WTC11 (cell line): ENCODE data around the gene ASTN1. TPM values are rescaled to one million over a fixed set of nuclear protein-coding genes. Genes with fewer than 3 reads are reported as not detected.

Experiments
- ATAC-seq: fragments of 200-7000 bp; cut with Tn5 transposase; 2 replicates; pipeline ENCODE4 v1.10.0; 2021; ENCODE audit warnings: mild to moderate bottlenecking, moderate library complexity
- CTCF ChIA-PET: fragments of 300-600 bp; sonication (Branson Sonifier 250); formaldehyde crosslinking; loops from one replicate; lab custom pipeline; 2021; ENCODE audit warnings: antibody characterized with exemption; lab: Charles Lee
- POLR2A ChIA-PET: fragments of 350-600 bp; sonication (Branson Sonifier 250); formaldehyde crosslinking; loops from one replicate; lab custom pipeline; 2021; ENCODE audit warnings: antibody characterized with exemption; lab: Charles Lee
- DNase-seq: peaks from one replicate; pipeline ENCODE4 v3.0.0; 2021; ENCODE audit warnings: low spot score
- H3K27ac Mint-ChIP-seq: 2 replicates; pipeline ENCODE4 v1.8.0; 2021; ENCODE audit warnings: mixed read lengths
- H3K27me3 Mint-ChIP-seq: 2 replicates; pipeline ENCODE4 v1.8.0; 2021; ENCODE audit warnings: low read depth, mild to moderate bottlenecking, moderate library complexity, mixed read lengths
- H3K36me3 Mint-ChIP-seq: 2 replicates; pipeline ENCODE4 v1.8.0; 2021; ENCODE audit warnings: mixed read lengths
- H3K4me1 Mint-ChIP-seq: 2 replicates; pipeline ENCODE4 v1.8.0; 2022; ENCODE audit warnings: mixed read lengths
- H3K4me3 Mint-ChIP-seq: 2 replicates; pipeline ENCODE4 v1.8.0; 2021; ENCODE audit warnings: mild to moderate bottlenecking, moderate library complexity, mixed read lengths
- H3K9me3 Mint-ChIP-seq: 2 replicates; pipeline ENCODE4 v1.8.0; 2021; ENCODE audit warnings: mixed read lengths
- ATF6 ChIP-seq: sonication (generic); formaldehyde crosslinking; IDR thresholded peaks from 2 replicates; pipeline ENCODE4 v1.8.1; 2023; ENCODE audit warnings: mild to moderate bottlenecking, missing genetic modification reagents
- CREB1 ChIP-seq: sonication (generic); formaldehyde crosslinking; IDR thresholded peaks from 2 replicates; pipeline ENCODE4 v1.8.0; 2023; ENCODE audit warnings: mild to moderate bottlenecking, missing genetic modification reagents
- CREM ChIP-seq: sonication (generic); formaldehyde crosslinking; IDR thresholded peaks from 2 replicates; pipeline ENCODE4 v1.8.1; 2022; ENCODE audit warnings: mild to moderate bottlenecking, missing genetic modification reagents, moderate library complexity
- EMX1 ChIP-seq: fragments of 250-450 bp; sonication (Bioruptor Pico); IDR thresholded peaks from 2 replicates; pipeline ENCODE4 v1.8.0; 2021; ENCODE audit warnings: mild to moderate bottlenecking
- ETV6 ChIP-seq: sonication (generic); formaldehyde crosslinking; IDR thresholded peaks from 2 replicates; pipeline ENCODE4 v1.8.1; 2022; ENCODE audit warnings: mild to moderate bottlenecking, missing genetic modification reagents
- HMGA2 ChIP-seq: fragments of 250-450 bp; sonication (Bioruptor Pico); IDR thresholded peaks from 2 replicates; pipeline ENCODE4 v1.4.0; 2021; ENCODE audit warnings: mild to moderate bottlenecking, moderate library complexity
- JUN ChIP-seq: sonication (generic); formaldehyde crosslinking; IDR thresholded peaks from 2 replicates; pipeline ENCODE4 v1.8.0; 2023; ENCODE audit warnings: mild to moderate bottlenecking, missing genetic modification reagents
- NR2C2 ChIP-seq: sonication (generic); formaldehyde crosslinking; IDR thresholded peaks from 2 replicates; pipeline ENCODE4 v1.8.0; 2022; ENCODE audit warnings: mild to moderate bottlenecking, missing genetic modification reagents
- NR3C1 ChIP-seq: sonication (generic); formaldehyde crosslinking; conservative IDR thresholded peaks from 2 replicates; pipeline ENCODE4 v1.8.1; 2023; ENCODE audit warnings: low read depth, mild to moderate bottlenecking, missing genetic modification reagents
- PRRX2 ChIP-seq: fragments of 250-450 bp; sonication (Bioruptor Pico); IDR thresholded peaks from 2 replicates; pipeline ENCODE4 v1.8.0; 2021; ENCODE audit warnings: mild to moderate bottlenecking
- STAT6 ChIP-seq: sonication (generic); formaldehyde crosslinking; conservative IDR thresholded peaks from 2 replicates; pipeline ENCODE4 v1.8.1; 2023; ENCODE audit warnings: mild to moderate bottlenecking, low read depth, missing genetic modification reagents, moderate library complexity
- USF1 ChIP-seq: sonication (generic); formaldehyde crosslinking; IDR thresholded peaks from 2 replicates; pipeline ENCODE4 v1.8.0; 2022; ENCODE audit warnings: mild to moderate bottlenecking, missing genetic modification reagents
- ZNF317 ChIP-seq: sonication (generic); formaldehyde crosslinking; IDR thresholded peaks from 2 replicates; pipeline ENCODE4 v1.8.1; 2023; ENCODE audit warnings: low read depth, mild to moderate bottlenecking, moderate library complexity, missing genetic modification reagents, borderline replicate concordance
- ZNF416 ChIP-seq: fragments of 250-450 bp; sonication (Bioruptor Pico); IDR thresholded peaks from 2 replicates; pipeline ENCODE4 v1.9.0; 2021; ENCODE audit warnings: mild to moderate bottlenecking, inconsistent platforms
- total RNA-seq: library from RNA; stranded (reverse); gene quantifications from 3 replicates; pipeline ENCODE4 v1.2.3, GENCODE V29; 2021
- TF ChIP-seq, protein P1 (sequence below): sonication (generic); formaldehyde crosslinking; IDR thresholded peaks from 2 replicates; pipeline ENCODE4 v1.8.1; 2022; ENCODE audit warnings: missing genetic modification reagents, borderline replicate concordance
- TF ChIP-seq, protein P2 (sequence below): fragments of 250-450 bp; sonication (Bioruptor Pico); IDR thresholded peaks from 2 replicates; pipeline ENCODE4 v1.9.0; 2021; ENCODE audit warnings: mild to moderate bottlenecking
- TF ChIP-seq, protein P3 (sequence below): fragments of 250-450 bp; sonication (Bioruptor Pico); IDR thresholded peaks from 2 replicates; pipeline ENCODE4 v1.9.0; 2021; ENCODE audit warnings: mild to moderate bottlenecking, borderline replicate concordance

ASTN1 gene
- total RNA-seq, 1 experiment from 2014 or later = 3.4 TPM

GRCh38 chr1:176841238-176841637 lies 323.3 kb downstream of the ASTN1 start (continued):
- TF ChIP-seq, protein P1, sequence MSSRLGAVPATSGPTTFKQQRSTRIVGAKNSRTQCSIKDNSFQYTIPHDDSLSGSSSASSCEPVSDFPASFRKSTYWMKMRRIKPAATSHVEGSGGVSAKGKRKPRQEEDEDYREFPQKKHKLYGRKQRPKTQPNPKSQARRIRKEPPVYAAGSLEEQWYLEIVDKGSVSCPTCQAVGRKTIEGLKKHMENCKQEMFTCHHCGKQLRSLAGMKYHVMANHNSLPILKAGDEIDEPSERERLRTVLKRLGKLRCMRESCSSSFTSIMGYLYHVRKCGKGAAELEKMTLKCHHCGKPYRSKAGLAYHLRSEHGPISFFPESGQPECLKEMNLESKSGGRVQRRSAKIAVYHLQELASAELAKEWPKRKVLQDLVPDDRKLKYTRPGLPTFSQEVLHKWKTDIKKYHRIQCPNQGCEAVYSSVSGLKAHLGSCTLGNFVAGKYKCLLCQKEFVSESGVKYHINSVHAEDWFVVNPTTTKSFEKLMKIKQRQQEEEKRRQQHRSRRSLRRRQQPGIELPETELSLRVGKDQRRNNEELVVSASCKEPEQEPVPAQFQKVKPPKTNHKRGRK (CRISPR knock-in tag) = no peak
- TF ChIP-seq USF1 (CRISPR knock-in tag) = no peak

DNA sequence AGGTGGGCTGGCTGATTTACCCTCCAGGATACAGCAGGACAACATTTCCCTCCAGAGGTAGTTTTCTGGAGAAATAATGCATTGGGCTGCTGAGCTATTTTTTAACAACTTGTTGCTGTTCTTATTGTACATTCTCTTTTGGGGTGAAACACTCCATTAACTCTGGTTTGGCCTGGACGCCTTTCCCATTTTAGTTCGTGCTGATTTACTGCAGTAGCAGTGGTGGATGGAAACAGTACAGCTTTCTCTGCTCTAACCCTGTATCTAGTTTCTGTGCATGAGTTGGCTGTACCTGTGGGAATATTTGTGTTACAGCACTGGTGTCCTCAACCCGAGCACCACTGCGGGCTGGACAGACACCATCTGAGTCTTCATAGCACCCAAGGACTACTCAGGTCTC lies 325.3 kb downstream of the ASTN1 start:
- H3K36me3 Mint-ChIP-seq = no peaks in the 10 kb centered on the region
- H3K27ac Mint-ChIP-seq = no peak overlapping the region
- H3K9me3 Mint-ChIP-seq = no peaks in the 10 kb centered on the region
- TF ChIP-seq ZNF317 (CRISPR knock-in tag) (no peak), EMX1 (CRISPR knock-in tag) (no peak), ATF6 (CRISPR knock-in tag) (no peak), NR2C2 (CRISPR knock-in tag) (no peak), CREM (no peak), HMGA2 (CRISPR knock-in tag) (no peak), ETV6 (CRISPR knock-in tag) (no peak)
- TF ChIP-seq, protein P1 (CRISPR knock-in tag) = no peak
- TF ChIP-seq, protein P2, sequence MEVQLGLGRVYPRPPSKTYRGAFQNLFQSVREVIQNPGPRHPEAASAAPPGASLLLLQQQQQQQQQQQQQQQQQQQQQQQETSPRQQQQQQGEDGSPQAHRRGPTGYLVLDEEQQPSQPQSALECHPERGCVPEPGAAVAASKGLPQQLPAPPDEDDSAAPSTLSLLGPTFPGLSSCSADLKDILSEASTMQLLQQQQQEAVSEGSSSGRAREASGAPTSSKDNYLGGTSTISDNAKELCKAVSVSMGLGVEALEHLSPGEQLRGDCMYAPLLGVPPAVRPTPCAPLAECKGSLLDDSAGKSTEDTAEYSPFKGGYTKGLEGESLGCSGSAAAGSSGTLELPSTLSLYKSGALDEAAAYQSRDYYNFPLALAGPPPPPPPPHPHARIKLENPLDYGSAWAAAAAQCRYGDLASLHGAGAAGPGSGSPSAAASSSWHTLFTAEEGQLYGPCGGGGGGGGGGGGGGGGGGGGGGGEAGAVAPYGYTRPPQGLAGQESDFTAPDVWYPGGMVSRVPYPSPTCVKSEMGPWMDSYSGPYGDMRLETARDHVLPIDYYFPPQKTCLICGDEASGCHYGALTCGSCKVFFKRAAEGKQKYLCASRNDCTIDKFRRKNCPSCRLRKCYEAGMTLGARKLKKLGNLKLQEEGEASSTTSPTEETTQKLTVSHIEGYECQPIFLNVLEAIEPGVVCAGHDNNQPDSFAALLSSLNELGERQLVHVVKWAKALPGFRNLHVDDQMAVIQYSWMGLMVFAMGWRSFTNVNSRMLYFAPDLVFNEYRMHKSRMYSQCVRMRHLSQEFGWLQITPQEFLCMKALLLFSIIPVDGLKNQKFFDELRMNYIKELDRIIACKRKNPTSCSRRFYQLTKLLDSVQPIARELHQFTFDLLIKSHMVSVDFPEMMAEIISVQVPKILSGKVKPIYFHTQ (CRISPR knock-in tag) = no peak
- no peak for DNase-seq
- no peaks in the 10 kb centered on the region for H3K27me3 Mint-ChIP-seq
- no peak for ATAC-seq
- ChIA-PET CTCF (no interaction called here), POLR2A (no interaction called here)
- H3K4me1 Mint-ChIP-seq = peaks cover 9% of the 10 kb centered on the region
- no peak overlapping the region for H3K4me3 Mint-ChIP-seq

- H3K27me3 Mint-ChIP-seq = no peaks in the 10 kb centered on the region
- no peak overlapping the region for H3K4me3 Mint-ChIP-seq
- POLR2A ChIA-PET = no interaction called here
- ATAC-seq (no peak), DNase-seq (no peak)
- peaks cover 7% of the 10 kb centered on the region for H3K4me1 Mint-ChIP-seq
- CTCF ChIA-PET = no interaction called here
- no peaks in the 10 kb centered on the region for H3K36me3 Mint-ChIP-seq
- H3K9me3 Mint-ChIP-seq = no peaks in the 10 kb centered on the region
- no peak overlapping the region for H3K27ac Mint-ChIP-seq
- TF ChIP-seq CREB1 (CRISPR knock-in tag) (no peak), ZNF416 (no peak), STAT6 (CRISPR knock-in tag) (no peak), NR3C1 (CRISPR knock-in tag) (no peak), PRRX2 (no peak), JUN (CRISPR knock-in tag) (no peak)
- TF ChIP-seq, protein P3, sequence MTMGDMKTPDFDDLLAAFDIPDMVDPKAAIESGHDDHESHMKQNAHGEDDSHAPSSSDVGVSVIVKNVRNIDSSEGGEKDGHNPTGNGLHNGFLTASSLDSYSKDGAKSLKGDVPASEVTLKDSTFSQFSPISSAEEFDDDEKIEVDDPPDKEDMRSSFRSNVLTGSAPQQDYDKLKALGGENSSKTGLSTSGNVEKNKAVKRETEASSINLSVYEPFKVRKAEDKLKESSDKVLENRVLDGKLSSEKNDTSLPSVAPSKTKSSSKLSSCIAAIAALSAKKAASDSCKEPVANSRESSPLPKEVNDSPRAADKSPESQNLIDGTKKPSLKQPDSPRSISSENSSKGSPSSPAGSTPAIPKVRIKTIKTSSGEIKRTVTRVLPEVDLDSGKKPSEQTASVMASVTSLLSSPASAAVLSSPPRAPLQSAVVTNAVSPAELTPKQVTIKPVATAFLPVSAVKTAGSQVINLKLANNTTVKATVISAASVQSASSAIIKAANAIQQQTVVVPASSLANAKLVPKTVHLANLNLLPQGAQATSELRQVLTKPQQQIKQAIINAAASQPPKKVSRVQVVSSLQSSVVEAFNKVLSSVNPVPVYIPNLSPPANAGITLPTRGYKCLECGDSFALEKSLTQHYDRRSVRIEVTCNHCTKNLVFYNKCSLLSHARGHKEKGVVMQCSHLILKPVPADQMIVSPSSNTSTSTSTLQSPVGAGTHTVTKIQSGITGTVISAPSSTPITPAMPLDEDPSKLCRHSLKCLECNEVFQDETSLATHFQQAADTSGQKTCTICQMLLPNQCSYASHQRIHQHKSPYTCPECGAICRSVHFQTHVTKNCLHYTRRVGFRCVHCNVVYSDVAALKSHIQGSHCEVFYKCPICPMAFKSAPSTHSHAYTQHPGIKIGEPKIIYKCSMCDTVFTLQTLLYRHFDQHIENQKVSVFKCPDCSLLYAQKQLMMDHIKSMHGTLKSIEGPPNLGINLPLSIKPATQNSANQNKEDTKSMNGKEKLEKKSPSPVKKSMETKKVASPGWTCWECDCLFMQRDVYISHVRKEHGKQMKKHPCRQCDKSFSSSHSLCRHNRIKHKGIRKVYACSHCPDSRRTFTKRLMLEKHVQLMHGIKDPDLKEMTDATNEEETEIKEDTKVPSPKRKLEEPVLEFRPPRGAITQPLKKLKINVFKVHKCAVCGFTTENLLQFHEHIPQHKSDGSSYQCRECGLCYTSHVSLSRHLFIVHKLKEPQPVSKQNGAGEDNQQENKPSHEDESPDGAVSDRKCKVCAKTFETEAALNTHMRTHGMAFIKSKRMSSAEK = no peak
These were observed 326.1 kb downstream of the ASTN1 start for GRCh38 chr1:176838276-176838995.
